ENCODE measurements around the gene MEF2D. TPM values are rescaled to one million over a fixed set of nuclear protein-coding genes. Genes with fewer than 3 reads are reported as not detected.

Gene MEF2D
- total RNA-seq, 1 donor from 2014 or later = 29.7 TPM

GRCh38 chr1:156525071-156525501 is 24.5 kb upstream of the MEF2D start:
- intact Hi-C loops (cut with micrococcal nuclease) = no loop called here

DNA sequence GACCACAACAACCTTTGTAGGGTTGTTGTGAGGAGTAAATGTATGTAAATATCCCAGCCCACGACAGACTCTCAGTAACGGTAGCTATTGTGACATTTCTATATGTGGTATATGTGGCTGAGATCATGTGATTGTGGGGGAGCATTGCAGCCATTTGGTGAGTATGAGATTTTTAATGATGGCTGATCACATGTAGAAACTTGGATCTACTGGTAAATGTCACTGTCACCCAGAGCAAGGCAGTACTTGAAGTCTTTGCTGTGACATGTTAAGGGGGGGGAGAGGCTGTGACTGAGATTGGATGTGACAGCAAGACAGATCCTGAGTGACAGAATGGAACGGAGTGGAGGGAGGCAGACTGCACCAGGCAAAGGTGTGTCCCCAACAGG is 23.9 kb upstream of the MEF2D start:
- intact Hi-C loops (cut with micrococcal nuclease) = no loop called here

DNA sequence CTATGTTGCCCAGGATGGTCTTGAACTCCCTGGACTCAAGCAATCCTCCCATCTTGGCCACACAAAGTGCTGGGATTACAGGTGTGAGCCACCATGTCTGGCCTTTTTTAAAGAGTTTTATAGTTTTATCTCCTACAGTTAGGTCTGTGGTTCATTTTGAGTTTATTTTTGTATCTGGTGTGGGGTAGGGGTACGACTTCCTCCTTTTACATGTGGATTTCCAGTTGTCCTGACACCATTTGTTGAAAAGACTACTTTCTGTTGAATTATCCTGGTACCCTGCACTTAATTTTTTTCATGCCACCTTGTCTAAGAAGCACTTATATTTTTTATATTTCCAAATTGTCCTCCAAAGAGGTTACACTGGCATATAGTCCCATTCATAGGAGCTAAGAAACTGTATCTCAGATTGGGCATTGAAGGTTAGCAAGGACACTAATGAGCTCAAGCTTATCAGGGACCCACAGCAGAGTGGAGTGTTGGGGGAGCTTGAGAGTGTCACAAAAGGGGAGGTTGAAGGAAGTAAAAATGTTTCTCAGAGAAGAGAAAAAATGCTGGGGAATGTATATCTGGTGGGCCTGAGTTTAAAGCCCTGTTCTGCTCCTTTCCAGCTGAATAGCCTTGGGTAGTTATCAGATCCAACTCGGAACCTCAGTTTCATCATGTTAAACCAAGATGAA is 23.4 kb upstream of the MEF2D start:
- intact Hi-C loops (cut with micrococcal nuclease) = no loop called here

DNA sequence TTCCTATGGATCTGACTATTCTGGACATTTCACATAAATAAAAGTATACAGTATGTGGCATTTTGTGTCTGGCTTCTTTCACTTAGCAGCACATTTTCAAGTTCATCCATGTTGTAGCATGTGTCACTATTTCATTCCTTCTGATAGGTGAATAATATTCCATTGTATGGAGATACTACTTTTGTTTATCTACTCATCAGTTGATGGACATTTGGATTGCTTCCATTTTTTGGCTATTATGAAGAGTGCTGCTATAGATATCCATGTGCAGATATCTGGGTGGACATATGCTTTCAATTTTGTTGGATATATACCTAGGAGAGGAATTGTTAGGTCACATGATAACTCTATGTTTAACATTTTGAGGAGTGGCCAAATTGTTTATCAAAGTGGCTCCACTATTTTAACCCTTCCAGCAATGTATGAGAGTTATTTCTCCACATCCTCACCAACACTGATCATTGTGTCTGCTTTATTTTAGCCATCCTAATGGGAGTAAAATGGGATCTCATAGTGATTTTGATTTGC is 21.9 kb upstream of the MEF2D start:
- intact Hi-C loops (cut with micrococcal nuclease) = no loop called here

DNA sequence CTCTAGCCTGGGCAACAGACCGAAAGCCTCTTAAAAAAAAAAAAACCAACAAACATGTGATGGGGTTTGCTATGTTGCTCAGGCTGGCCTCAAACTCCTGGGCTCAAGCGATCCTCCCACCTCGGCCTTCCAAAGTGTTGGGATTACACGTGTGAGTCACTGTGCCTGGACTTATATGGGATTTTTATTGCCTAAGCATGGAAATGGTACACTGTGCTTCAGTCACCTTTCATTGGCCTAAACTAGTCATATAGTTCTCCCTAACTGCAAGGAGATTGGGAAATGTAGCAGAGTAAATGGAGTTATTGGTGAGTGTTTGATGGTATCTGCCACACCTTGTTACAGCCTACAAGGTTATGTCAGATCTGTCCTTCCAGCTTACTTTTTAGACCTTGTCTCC is 17.2 kb upstream of the MEF2D start:
- intact Hi-C loops (cut with micrococcal nuclease) = no loop called here

DNA sequence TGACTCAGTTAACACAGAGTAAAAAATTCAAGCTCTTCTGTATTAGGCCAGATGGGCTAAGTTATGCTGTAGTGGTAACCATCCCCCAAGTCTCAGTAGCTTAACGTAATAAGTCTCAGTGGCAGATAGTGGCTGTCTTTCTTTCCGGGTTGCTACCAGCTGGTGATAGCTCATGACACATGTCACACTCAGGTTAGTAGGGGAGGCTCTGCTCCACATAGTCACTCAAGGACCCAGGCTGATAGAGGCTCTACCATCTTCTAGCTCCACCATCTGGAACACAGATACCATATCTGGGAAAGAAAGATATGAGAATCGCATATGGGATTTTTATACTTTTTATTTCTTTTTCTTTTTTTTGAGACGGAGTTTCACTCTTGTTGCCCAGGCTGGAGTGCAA is 16.2 kb upstream of the MEF2D start:
- intact Hi-C loops (cut with micrococcal nuclease) = no loop called here

- intact Hi-C loops (cut with micrococcal nuclease) = no loop called here
Observed at GRCh38 chr1:156515956-156516355, 15.4 kb upstream of the MEF2D start.

GRCh38 chr1:156513185-156513584 is 12.6 kb upstream of the MEF2D start:
- intact Hi-C loops (cut with micrococcal nuclease) = no loop called here

GRCh38 chr1:156511644-156512043 is 11.1 kb upstream of the MEF2D start:
- intact Hi-C loops (cut with micrococcal nuclease) = no loop called here

- intact Hi-C loops (cut with micrococcal nuclease) = no loop called here
Observed at GRCh38 chr1:156510709-156511108, 10.1 kb upstream of the MEF2D start.

DNA sequence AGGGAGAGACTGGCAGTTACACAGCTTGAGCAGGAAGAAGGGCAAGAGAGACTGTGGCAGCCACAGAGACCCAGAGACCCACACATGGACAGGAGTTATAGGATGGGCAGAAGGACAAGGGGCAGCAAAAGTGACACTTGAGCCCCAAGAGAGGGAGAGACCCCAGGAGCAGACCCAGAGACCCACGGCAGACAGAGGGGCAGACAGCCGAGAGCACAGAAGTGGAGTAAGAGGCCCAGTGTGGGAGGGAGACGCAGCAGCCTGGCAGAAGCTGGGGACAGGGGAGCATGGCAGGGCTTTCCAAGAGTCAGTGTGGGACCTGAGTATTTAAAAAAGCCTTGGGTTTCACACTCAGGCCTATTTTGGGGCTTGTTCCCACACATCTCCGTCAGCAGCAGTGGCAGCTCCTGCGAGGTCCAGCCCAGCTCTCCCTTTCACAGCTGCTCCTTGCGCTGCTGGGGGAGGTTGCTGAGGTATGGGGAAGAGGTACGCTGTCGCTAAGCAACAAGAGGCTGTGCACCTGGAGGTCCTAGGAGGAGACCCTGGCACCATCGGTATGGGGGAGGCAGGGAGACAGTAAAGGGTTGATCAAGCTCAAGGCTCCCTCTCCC is 9.0 kb upstream of the MEF2D start:
- intact Hi-C loops (cut with micrococcal nuclease) = loop anchor here (10.0 kb wide), 1 partner anchor 625 kb away; the partner anchor contains the start of gene ETV3

DNA sequence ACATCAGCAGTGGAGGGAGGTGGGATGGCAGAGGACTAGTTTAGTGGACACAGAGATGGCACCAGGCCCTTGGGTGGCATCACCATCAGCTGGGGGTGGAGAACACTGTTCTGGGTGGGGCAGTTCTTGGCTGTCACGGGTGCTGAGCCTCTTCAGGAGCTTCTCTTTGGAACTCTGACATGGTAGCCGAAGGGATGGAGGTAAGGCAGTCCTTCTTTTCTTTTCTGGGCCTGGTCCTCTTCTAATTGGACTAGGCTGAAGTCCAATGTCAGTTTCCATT is 8.3 kb upstream of the MEF2D start:
- intact Hi-C loops (cut with micrococcal nuclease) = loop anchor here (10.0 kb wide), 1 partner anchor 626 kb away; the partner anchor contains the start of gene ETV3

DNA sequence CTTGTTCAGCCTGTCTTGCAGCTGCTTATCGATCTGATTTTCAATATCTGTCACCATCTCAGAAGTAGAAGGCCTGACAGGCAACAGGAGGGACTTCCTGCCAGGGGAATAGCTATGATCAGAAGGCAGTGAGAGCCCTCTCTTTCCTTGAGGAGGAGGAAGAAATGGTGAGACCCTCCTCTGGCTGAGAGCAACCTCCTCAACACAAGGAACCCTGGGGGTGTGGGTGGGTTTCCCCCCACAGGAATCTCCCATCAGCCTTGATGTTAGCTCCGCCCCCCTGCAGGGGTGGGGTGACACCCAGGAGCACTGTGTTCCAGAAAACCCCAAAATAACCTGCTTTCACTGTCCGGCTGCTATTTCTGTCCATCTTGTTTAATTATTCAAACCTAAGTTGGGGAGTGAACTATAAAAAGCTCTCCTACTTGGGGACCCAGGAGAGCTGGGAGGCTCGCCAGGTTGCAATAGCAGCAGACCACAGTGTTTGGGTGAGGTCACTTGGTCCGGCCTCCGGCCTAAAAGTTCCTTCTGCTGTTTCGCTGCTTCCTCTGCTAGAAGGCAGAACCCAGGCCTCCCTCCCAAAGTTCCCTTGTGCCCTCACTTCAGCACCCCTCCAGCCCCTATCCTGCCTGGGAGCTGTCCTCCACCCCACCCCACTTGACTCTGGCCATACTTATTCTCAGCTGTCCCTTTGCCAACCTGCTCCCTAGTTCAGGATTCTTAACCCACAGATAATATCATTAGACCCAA is 7.8 kb upstream of the MEF2D start:
- intact Hi-C loops (cut with micrococcal nuclease) = loop anchor here (10.0 kb wide), 1 partner anchor 626 kb away; the partner anchor contains the start of gene ETV3

GRCh38 chr1:156506450-156506849 is 5.9 kb upstream of the MEF2D start:
- intact Hi-C loops (cut with micrococcal nuclease) = loop anchor here (10.0 kb wide), 1 partner anchor 628 kb away; the partner anchor contains the start of gene ETV3

DNA sequence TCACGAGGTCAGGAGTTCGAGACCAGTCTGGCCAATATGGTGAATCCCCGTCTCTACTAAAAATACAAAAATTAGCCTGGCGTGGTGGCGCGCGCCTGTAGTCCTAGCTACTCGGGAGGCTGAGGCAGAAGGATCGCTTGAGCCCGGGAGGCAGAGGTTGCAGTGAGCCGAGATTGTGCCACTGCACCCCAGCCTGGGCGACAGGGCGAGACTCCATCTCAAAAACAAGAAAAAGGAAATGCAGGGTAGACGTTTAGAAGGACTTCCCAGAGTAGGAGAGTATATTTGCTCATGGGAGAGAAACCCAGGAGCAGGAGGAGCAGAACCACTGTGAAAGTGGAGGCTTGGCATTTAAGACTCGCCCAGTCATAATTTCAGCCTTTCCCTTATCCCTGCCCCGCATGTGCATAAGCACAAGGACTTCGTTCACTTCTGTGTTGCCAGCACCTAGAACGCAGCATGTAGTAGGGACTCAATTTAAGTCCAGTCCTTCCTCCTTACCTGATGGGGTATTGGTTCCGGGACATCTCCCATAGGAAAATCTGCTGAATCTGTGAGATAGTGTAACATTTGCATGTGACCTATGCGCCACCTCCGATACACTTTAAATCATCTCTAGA is 5.2 kb upstream of the MEF2D start:
- intact Hi-C loops (cut with micrococcal nuclease) = loop anchor here (1.0 to 10.0 kb wide), 4 partner anchors 48 to 629 kb away; partner anchors contain the start of genes CCT3, ETV3, ISG20L2 and METTL25B

DNA sequence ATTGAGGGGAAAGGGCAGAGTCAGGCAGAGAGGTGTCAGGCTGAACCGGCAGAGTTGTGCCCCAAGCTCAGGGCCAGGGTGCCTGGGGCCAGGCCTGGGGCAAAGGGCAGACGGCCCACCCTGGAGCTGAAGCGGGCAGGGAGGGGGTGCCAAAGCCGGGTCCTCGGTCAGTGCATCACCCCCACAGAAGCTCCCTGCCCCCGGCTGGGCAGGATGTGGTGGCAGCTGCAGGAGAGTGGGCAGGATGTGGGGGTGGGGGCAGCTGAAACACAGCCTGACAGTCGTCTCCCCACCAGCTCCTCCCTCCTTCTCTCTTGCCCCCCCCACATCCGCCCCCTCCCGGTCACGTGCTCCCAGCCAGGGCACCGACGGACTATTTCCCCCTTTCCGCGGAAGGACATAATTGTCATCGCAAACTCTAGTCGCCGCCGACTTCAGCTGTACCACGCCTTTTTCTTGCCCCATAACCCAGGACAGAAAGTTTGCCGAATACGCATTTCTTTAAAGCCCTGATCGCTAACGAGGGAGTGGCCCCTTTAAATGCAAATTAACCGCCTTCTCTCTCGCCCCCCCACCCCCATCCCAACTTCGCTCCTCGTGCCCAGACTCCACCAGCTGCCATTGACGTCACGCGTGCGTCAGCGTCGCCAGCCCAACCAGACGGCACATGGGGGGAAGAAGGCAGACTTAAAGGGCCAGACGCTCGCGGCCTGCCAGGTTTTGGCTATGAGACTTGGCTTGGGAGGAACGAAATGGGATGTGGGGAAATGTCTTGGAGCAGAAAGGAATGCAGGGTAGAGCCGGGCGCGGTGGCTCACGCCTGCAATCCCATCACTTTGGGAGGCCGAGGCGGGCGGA is 4.5 kb upstream of the MEF2D start:
- intact Hi-C loops (cut with micrococcal nuclease) = loop anchor here (1.0 to 10.0 kb wide), 5 partner anchors 48 to 1503 kb away; partner anchors contain the start of genes CCT3, ETV3, ISG20L2 and METTL25B

- intact Hi-C loops (cut with micrococcal nuclease) = loop anchor here (5.0 to 10.0 kb wide), 2 partner anchors 630 to 1502 kb away; partner anchors contain the start of genes ETV3 and ZBTB7B
Observed at GRCh38 chr1:156504438-156504813, 3.9 kb upstream of the MEF2D start.

DNA sequence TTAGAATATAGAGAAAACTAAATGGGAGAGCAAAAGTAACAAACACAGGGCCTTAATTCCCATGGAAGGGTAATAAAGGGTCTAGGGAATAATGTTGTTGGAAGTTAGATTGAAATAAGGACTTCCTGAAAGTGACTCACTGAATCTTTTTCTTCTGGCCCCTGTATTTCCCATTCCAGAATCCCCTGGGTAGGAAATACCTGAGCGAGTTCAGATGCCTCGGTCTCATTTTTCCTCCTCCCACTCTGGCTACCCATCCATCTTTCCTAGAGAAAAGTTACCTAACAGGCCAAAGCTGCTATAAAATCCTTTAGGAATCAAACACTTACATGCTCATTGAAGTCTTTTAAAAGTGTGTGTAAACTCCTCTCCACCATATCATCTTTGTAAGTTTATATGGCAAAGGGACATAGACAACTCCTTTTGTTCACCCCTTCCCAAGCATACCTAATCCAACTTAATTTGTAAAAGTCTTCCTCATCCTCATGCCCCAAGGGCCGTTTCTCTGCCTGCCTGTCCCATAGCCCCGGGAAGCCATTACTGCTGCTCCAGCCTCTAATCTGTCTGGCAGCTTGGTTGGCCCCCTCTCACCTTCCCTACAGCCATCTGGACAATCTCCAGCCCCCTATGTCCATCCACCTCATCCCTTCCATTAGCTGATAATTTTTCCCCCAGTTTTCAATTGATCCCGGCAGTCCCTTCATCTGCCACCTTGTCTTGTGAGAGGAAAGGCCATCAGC is 3.3 kb upstream of the MEF2D start:
- intact Hi-C loops (cut with micrococcal nuclease) = loop anchor here (5.0 to 10.0 kb wide), 2 partner anchors 631 to 1502 kb away; partner anchors contain the start of genes ETV3 and ZBTB7B

- intact Hi-C loops (cut with micrococcal nuclease) = loop anchor here (5.0 to 10.0 kb wide), 2 partner anchors 632 to 1501 kb away; partner anchors contain the start of genes ETV3 and ZBTB7B
Observed at GRCh38 chr1:156502894-156503697, 2.5 kb upstream of the MEF2D start.

Measured in T-helper 2 cell treated with Interferon-gamma antibody and Interleukin-4, amounts not matched to agents 100 ng/mL and 5 ng/mL, for 36 hours (primary cell).